HepG2 (cell line): ENCODE results near the gene SELENOM. TPM values are rescaled to one million over a fixed set of nuclear protein-coding genes. Genes with fewer than 3 reads are reported as not detected.

Experiments
- ATAC-seq: fragments of 200-7000 bp; cut with Tn5 transposase; 3 replicates; pipeline ENCODE4 v1.9.1; 2020; ENCODE audit warnings: mild to moderate bottlenecking, moderate library complexity
- BruUV-seq: library from RNA; stranded (reverse); fragments of 400-500 nt; replicated peaks from 2 replicates; lab custom pipeline; 2021; lab: Mats Ljungman, UMichigan
- CTCF ChIA-PET: fragments of 300-600 bp; formaldehyde crosslinking; extraction: SDS; loops from one replicate; lab custom pipeline; 2021; ENCODE audit warnings: low total read pairs, inconsistent platforms, low intra/inter-chr PET ratio; lab: Yijun Ruan, JAX
- POLR2A ChIA-PET: fragments of 350-600 bp; sonication (Branson Sonifier 250); formaldehyde crosslinking; loops from one replicate; lab custom pipeline; 2020; ENCODE audit warnings: antibody characterized with exemption, inconsistent platforms; lab: Yijun Ruan, JAX
- DNase-seq: peaks from one replicate; pipeline ENCODE4 v3.0.0-alpha.2; 2015; ENCODE audit warnings: low spot score
- FAIRE-seq: peaks from 3 replicates; lab custom pipeline; 2011; peaks lifted over from hg19 to GRCh38; lab: Jason Lieb, UNC
- H2AFZ ChIP-seq: one replicate; pipeline ENCODE4 v1.6.1; 2011; ENCODE audit warnings: low read length, inconsistent platforms
- H3K27ac ChIP-seq: fragments of 300-600 bp; 3 replicates; pipeline ENCODE4 v1.8.0; 2011; ENCODE audit warnings: mixed run types, mild to moderate bottlenecking, mixed read lengths, low read length, inconsistent platforms; ENCODE audit not compliant: insufficient read depth; ENCODE audit errors: extremely low read length
- H3K27me3 ChIP-seq, 2 experiments: fragments of 200-600 bp in 1 of 2; 2 replicates in 1 of 2; 3 replicates in 1 of 2; pipeline versions ENCODE4 v1.6.0 to v1.8.0; 2011; ENCODE audit warnings: low read length in 2 of 2, mild to moderate bottlenecking in 2 of 2, moderate library complexity in 2 of 2, inconsistent platforms in 1 of 2; ENCODE audit not compliant: insufficient read depth in 2 of 2, control insufficient read depth in 1 of 2
- H3K36me3 ChIP-seq, 2 experiments: fragments of 200-600 bp in 1 of 2; replicated peaks in 1 of 2; 2 replicates in 1 of 2; 3 replicates in 1 of 2; pipeline versions ENCODE4 v1.5.1 to v1.8.0; 2011; ENCODE audit warnings: low read length in 2 of 2, inconsistent platforms in 1 of 2; ENCODE audit not compliant: insufficient read depth in 2 of 2, control insufficient read depth in 1 of 2
- H3K4me1 ChIP-seq: 2 replicates; pipeline ENCODE4 v1.5.1; 2012; ENCODE audit warnings: low read length, inconsistent platforms; ENCODE audit not compliant: insufficient read depth
- H3K4me2 ChIP-seq: 2 replicates; pipeline ENCODE4 v1.6.0; 2011; ENCODE audit warnings: low read depth, low read length, inconsistent platforms
- H3K4me3 ChIP-seq, 3 experiments: fragments of 200-600 bp in 1 of 3; sonication (generic), shearing (Covaris generic) in 1 of 3; replicated peaks in 1 of 3; 2 replicates each; pipeline ENCODE4 v1.5.1; 2011 to 2016; ENCODE audit warnings: low read length in 3 of 3, inconsistent platforms in 2 of 3, low read depth in 2 of 3, mild to moderate bottlenecking in 2 of 3, control low read depth in 1 of 3, mixed read lengths in 1 of 3; ENCODE audit not compliant: insufficient read depth in 1 of 3
- H3K79me2 ChIP-seq: one replicate; pipeline ENCODE4 v1.6.1; 2011; ENCODE audit warnings: low read length, inconsistent platforms; ENCODE audit not compliant: insufficient read depth
- H3K9ac ChIP-seq: 2 replicates; pipeline ENCODE4 v1.6.0; 2011; ENCODE audit warnings: mild to moderate bottlenecking, low read depth, low read length, inconsistent platforms; ENCODE audit not compliant: insufficient read depth
- H3K9me3 ChIP-seq: 2 replicates; pipeline ENCODE4 v1.5.1; 2012; ENCODE audit warnings: mild to moderate bottlenecking, low read length
- H4K20me1 ChIP-seq: 2 replicates; pipeline ENCODE4 v1.6.0; 2011; ENCODE audit warnings: inconsistent platforms, mild to moderate bottlenecking, low read length, moderate library complexity; ENCODE audit not compliant: insufficient read depth
- KDM4B ChIP-seq: sonication (generic); formaldehyde crosslinking; IDR thresholded peaks from 2 replicates; pipeline ENCODE4 v1.4.0; 2020; ENCODE audit warnings: missing genetic modification reagents
- RXRA ChIP-seq: sonication (generic); formaldehyde crosslinking; IDR thresholded peaks from 2 replicates; pipeline ENCODE4 v1.5.1; 2020; ENCODE audit warnings: missing genetic modification reagents
- SNAPC4 ChIP-seq: sonication (generic); formaldehyde crosslinking; IDR thresholded peaks from 2 replicates; pipeline ENCODE4 v1.4.0; 2020; ENCODE audit warnings: mild to moderate bottlenecking, missing genetic modification reagents
- ZNF777 ChIP-seq: sonication (generic); formaldehyde crosslinking; IDR thresholded peaks from 2 replicates; pipeline ENCODE4 v1.4.0; 2020; ENCODE audit warnings: missing genetic modification reagents
- WGBS: methylation state at CpG from one replicate; pipeline ENCODE4 v1.1.6; 2017; ENCODE audit warnings: low lambda C conversion rate; 5-methylcytosine and 5-hydroxymethylcytosine counted together
- in situ Hi-C: cut with HindIII; loops from 2 replicates; pipeline ENCODE4 v1.10.0; 2017; ENCODE audit warnings: low pct_unique_long_range_greater_than_20kb; ENCODE audit not compliant: extremely low pct_ligation_motif_present
- intact Hi-C: fragments of 100-400 bp; cut with micrococcal nuclease; formaldehyde crosslinking; loops from one replicate; pipeline ENCODE4 v1.10.0; 2022; ENCODE audit not compliant: unreplicated experiment
- polyA plus RNA-seq, 8 experiments: library from polyadenylated mRNA; depleted of rRNA in 3 of 8; stranded (reverse) in 7 of 8; unstranded in 1 of 8; fragments of >200 nt; fragmentation: Illumina TruSeq in 4 of 8; extraction: Trizol in 4 of 8; gene quantifications; 2 replicates each; pipeline versions ENCODE4 v1.2.1 to v1.2.3, GENCODE V29; 2011 to 2016; ENCODE audit warnings: low read depth in 4 of 8, missing spikeins in 1 of 8, mixed read lengths in 1 of 8; ENCODE audit not compliant: insufficient read depth in 1 of 8
- total RNA-seq, 5 experiments: library from RNA; depleted of rRNA; stranded (reverse); fragments of >200 nt; fragmentation: Illumina TruSeq; extraction: Trizol; gene quantifications; 2 replicates each; pipeline ENCODE4 v1.2.3, GENCODE V29; 2016; ENCODE audit warnings: low read depth in 1 of 5

Gene SELENOM
- total and polyA plus RNA-seq, 2 of the 13 experiments (the other 11 are each of a cell fraction or from before 2014, with no cell fraction given), result 4.1 to 4.3 TPM

- no peaks in the 10 kb centered on the region for H3K27me3 ChIP-seq
- CTCF ChIA-PET, result interaction anchor here (1.5 to 1.6 kb wide), 2 partner anchors 42 to 124 kb away, joined by 6 to 17 read pairs; no protein-coding TSS in a partner anchor
- no peaks in the 10 kb centered on the region for H3K9me3 ChIP-seq
- peak overlapping the region in 1 of 3 experiments; percentile 35; a peak in 1 of 6 replicates for H3K4me3 ChIP-seq
- H3K36me3 ChIP-seq, result no peaks in the 10 kb centered on the region
- peak overlapping the region; percentile 18; the same call in 1 of the 2 replicates for H3K4me2 ChIP-seq
- in situ Hi-C loops (no loop called here), intact Hi-C loops (loop anchor here (1.0 kb wide), 1 partner anchor 43 kb away; no protein-coding TSS in a partner anchor)
- ATAC-seq (no peak), DNase-seq (no peak), FAIRE-seq (no peak)
- 0 out of 2 replicates have a peak overlapping the region, but pooled peaks have one; percentile 22 for H3K9ac ChIP-seq
- BruUV-seq, result no TSS peak
- 67% methylated on average over 14 of the region's 14 CpGs for WGBS
- TF ChIP-seq ZNF777 (CRISPR knock-in tag) (no peak), SNAPC4 (no peak), RXRA (CRISPR knock-in tag) (0 out of 2 replicates have a peak, but pooled peaks have one; percentile 9), KDM4B (no peak)
- H3K27ac ChIP-seq, result no peak overlapping the region
- POLR2A ChIA-PET, result interaction anchor here (1.1 to 1.5 kb wide), 5 partner anchors 9 to 124 kb away, joined by 3 to 7 read pairs (median 4); partner anchors contain the start of genes PLA2G3 and SMTN
- H4K20me1 ChIP-seq, result no peaks in the 10 kb centered on the region
- H2AFZ ChIP-seq, result no peak overlapping the region
- H3K4me1 ChIP-seq, result peaks cover 33% of the 10 kb centered on the region
- no peaks in the 10 kb centered on the region for H3K79me2 ChIP-seq
Measured at GRCh38 chr22:31106731-31107177, 614 bp downstream of the SELENOM start.
